ENCODE measurements around the gene IQSEC1. TPM values are rescaled to one million over a fixed set of nuclear protein-coding genes. Genes with fewer than 3 reads are reported as not detected.
A peak's percentile ranks its signal among the peaks of the same experiment; 100 is the strongest.

The IQSEC1 gene
- total and polyA plus RNA-seq, 2 experiments from 2014 or later: 21.2 to 24.7 TPM

DNA sequence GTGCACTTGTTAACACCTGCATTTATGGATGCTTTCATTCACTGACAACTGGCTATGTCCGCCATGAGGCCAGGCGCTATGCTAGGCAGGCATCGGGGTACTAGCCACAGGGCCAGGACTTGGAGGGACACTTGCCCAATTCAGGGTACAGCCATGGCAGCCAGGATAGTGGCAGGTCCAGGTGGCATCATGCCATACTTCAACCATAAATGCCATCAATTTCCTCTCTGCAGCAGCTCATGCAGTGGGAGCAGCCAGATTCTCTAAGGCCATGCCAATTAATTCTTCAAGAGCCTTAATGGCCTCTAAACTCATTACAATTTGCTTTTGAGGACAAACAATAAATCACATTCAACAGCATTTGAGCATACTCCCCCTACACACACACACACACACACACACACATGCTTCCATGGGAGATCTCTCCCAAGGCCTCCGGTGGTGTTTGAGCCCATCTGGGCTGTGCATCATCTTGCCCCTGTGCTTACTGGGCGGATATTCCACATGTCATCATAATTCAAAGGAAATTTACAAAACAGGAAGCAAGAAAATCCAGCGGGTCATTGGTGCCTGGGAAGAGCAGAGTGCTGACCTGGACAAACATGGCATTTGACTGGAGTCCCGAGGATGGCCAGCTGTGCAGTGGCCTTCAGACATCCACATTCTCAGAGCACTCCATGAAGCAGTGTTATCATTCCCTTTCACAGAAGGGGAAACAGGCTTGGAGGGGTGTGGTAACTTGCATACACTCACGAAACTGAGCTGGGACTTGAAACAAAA, 109.1 kb downstream of the IQSEC1 start:
- Histone ChIP-seq H3K4me1 (ENCODE audit: insufficient read depth) (peaks cover 40% of the 10 kb centered on the region), H3K4me3 (no peak overlapping the region), H3K9me3 (ENCODE audit: low read depth) (no peaks in the 10 kb centered on the region), H4K20me1 (ENCODE audit: insufficient read depth, poor library complexity, severe bottlenecking) (peaks cover 48% of the 10 kb centered on the region), H3K9me2 (replicated peaks; ENCODE audit: insufficient read depth) (no peaks in the 10 kb centered on the region), H3K4me2 (peak overlapping the region; percentile 62), H3K79me2 (peaks cover 78% of the 10 kb centered on the region), H3K27me3 (no peaks in the 10 kb centered on the region), H3K36me3 (replicated peaks; ENCODE audit: insufficient read depth, low read depth) (no peaks in the 10 kb centered on the region), H2AFZ (no peak overlapping the region), H3K27ac (peak overlapping the region; percentile 58)
- TF ChIP-seq, protein P1, sequence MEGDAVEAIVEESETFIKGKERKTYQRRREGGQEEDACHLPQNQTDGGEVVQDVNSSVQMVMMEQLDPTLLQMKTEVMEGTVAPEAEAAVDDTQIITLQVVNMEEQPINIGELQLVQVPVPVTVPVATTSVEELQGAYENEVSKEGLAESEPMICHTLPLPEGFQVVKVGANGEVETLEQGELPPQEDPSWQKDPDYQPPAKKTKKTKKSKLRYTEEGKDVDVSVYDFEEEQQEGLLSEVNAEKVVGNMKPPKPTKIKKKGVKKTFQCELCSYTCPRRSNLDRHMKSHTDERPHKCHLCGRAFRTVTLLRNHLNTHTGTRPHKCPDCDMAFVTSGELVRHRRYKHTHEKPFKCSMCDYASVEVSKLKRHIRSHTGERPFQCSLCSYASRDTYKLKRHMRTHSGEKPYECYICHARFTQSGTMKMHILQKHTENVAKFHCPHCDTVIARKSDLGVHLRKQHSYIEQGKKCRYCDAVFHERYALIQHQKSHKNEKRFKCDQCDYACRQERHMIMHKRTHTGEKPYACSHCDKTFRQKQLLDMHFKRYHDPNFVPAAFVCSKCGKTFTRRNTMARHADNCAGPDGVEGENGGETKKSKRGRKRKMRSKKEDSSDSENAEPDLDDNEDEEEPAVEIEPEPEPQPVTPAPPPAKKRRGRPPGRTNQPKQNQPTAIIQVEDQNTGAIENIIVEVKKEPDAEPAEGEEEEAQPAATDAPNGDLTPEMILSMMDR (IDR thresholded peaks at IDR 0.05; ENCODE audit: poor library complexity): no peak
- TF ChIP-seq EZH2phosphoT487 (IDR thresholded peaks at IDR 0.05; ENCODE audit: low read depth, severe bottlenecking, unreplicated experiment) (no peak), EZH2 (IDR thresholded peaks at IDR 0.05; ENCODE audit: borderline replicate concordance) (no peak)
- no peak for DNase-seq (ENCODE audit: low spot score)
- WGBS (ENCODE audit: low lambda C conversion rate, missing lambda C conversion rate): 66% methylated on average over 8 of the region's 8 CpGs

DNA sequence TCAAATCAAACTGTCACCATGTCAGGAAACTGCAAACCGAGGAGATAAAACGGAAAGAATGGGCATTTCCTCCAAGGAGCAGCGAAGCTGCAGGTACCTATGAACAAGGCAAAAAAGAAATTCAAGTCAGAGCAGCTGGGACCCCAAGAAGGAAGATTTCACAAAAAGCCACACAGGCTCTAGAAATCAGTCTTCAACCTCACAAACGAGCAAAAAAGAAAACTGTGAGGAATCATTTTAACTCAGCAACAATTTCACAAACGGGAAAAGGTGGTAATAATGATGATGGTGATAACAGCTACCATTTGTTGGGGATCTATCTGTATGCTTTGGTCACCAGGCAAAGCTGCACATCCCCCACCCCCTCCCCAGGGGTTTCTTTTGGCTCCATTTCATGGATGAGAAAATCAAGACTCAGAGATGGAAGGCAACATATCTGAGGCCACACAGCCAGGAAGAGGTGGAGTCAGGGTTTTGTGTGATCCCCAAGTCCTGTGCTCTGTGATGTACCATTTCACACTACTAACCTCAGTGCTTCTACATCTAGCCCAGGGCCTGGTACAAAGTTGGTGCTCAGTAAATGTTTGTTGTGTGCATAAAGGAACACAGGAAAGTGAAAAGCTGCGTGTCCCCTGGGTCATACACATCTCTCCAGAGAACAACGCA, 109.9 kb downstream of the IQSEC1 start:
- Histone ChIP-seq H3K4me3 (no peak overlapping the region), H3K27ac (no peak overlapping the region), H3K79me2 (peaks cover 86% of the 10 kb centered on the region), H3K9me2 (replicated peaks; ENCODE audit: insufficient read depth) (no peaks in the 10 kb centered on the region), H3K4me2 (peak overlapping the region; percentile 62), H3K9me3 (ENCODE audit: low read depth) (no peaks in the 10 kb centered on the region), H3K36me3 (replicated peaks; ENCODE audit: insufficient read depth, low read depth) (no peaks in the 10 kb centered on the region), H4K20me1 (ENCODE audit: insufficient read depth, poor library complexity, severe bottlenecking) (peaks cover 56% of the 10 kb centered on the region), H3K4me1 (ENCODE audit: insufficient read depth) (peaks cover 37% of the 10 kb centered on the region), H3K27me3 (no peaks in the 10 kb centered on the region), H2AFZ (no peak overlapping the region)
- no peak for TF ChIP-seq EZH2phosphoT487 (IDR thresholded peaks at IDR 0.05; ENCODE audit: low read depth, severe bottlenecking, unreplicated experiment)
- no peak for TF ChIP-seq EZH2 (IDR thresholded peaks at IDR 0.05; ENCODE audit: borderline replicate concordance)
- TF ChIP-seq, protein P1 (IDR thresholded peaks at IDR 0.05; ENCODE audit: poor library complexity): no peak
- WGBS (ENCODE audit: low lambda C conversion rate, missing lambda C conversion rate): 84% methylated on average over 7 of the region's 7 CpGs
- DNase-seq (ENCODE audit: low spot score): no peak

DNA sequence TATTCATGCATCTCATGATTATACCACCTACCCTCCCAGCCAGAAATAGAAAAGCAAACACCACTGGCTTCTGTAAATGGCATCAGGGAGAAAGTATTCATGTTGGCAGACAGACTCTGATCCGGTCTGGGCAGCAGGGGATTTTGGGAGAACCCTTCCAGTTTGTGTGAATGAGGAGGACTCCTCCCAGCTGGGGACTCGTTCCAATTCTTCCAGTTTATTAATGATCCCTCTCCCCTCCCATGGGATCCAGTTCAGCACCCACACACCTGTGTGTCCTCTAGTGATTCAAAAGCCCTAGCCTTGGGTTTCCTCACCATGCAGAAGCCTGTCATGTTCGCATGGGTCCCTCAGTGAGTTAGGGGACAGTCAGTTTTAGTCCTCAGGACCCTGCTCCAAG, 110.9 kb downstream of the IQSEC1 start:
- no peak overlapping the region for H3K4me2 ChIP-seq
- H3K4me1 ChIP-seq (ENCODE audit: insufficient read depth): peaks cover 36% of the 10 kb centered on the region
- H4K20me1 ChIP-seq (ENCODE audit: insufficient read depth, poor library complexity, severe bottlenecking): peaks cover 66% of the 10 kb centered on the region
- H3K9me3 ChIP-seq (ENCODE audit: low read depth): no peaks in the 10 kb centered on the region
- H2AFZ ChIP-seq: no peak overlapping the region
- 96% methylated on average over 3 of the region's 3 CpGs for WGBS (ENCODE audit: low lambda C conversion rate, missing lambda C conversion rate)
- no peak for DNase-seq (ENCODE audit: low spot score)
- H3K27ac ChIP-seq: no peak overlapping the region
- TF ChIP-seq EZH2 (IDR thresholded peaks at IDR 0.05; ENCODE audit: borderline replicate concordance): no peak
- no peak for TF ChIP-seq EZH2phosphoT487 (IDR thresholded peaks at IDR 0.05; ENCODE audit: low read depth, severe bottlenecking, unreplicated experiment)
- TF ChIP-seq, protein P1 (IDR thresholded peaks at IDR 0.05; ENCODE audit: poor library complexity): no peak
- H3K79me2 ChIP-seq: peaks cover 95% of the 10 kb centered on the region
- H3K9me2 ChIP-seq (replicated peaks; ENCODE audit: insufficient read depth): no peaks in the 10 kb centered on the region
- H3K4me3 ChIP-seq: no peak overlapping the region
- H3K36me3 ChIP-seq (replicated peaks; ENCODE audit: insufficient read depth, low read depth): no peaks in the 10 kb centered on the region
- no peaks in the 10 kb centered on the region for H3K27me3 ChIP-seq

Measured in hepatocyte (in vitro differentiated cells).